CD4-positive, alpha-beta memory T cell (primary cell): Measurements from ENCODE around the gene SCFD2. TPM values are rescaled to one million over a fixed set of nuclear protein-coding genes. Genes with fewer than 3 reads are reported as not detected.

ENCODE experiments used
- CTCF ChIA-PET: fragments of 350-600 bp; sonication (Branson Sonifier 250); formaldehyde crosslinking; loops from one replicate; lab custom pipeline; 2021; ENCODE audit warnings: inconsistent platforms; ENCODE audit not compliant: partially characterized antibody; lab: Charles Lee
- POLR2A ChIA-PET: fragments of 350-600 bp; sonication (Branson Sonifier 250); formaldehyde crosslinking; loops from one replicate; lab custom pipeline; 2021; ENCODE audit not compliant: partially characterized antibody; lab: Charles Lee
- DNase-seq, 5 donors: peaks; one replicate each; pipeline versions ENCODE4 v3.0.0 to v3.0.0-alpha.2; 2020 to 2022; ENCODE audit warnings: mixed read lengths in 1 of 5
- H3K27ac ChIP-seq: one replicate; pipeline ENCODE4 v1.7.0; 2013; ENCODE audit warnings: low read depth, low read length
- H3K27me3 ChIP-seq: 2 replicates; pipeline ENCODE4 v1.7.0; 2013; ENCODE audit warnings: mild to moderate bottlenecking, low read length, moderate library complexity; ENCODE audit not compliant: insufficient read depth
- H3K36me3 ChIP-seq: 2 replicates; pipeline ENCODE4 v1.7.0; 2013; ENCODE audit warnings: mild to moderate bottlenecking, low read length, moderate library complexity; ENCODE audit not compliant: insufficient read depth
- H3K4me1 ChIP-seq: 2 replicates; pipeline ENCODE4 v1.7.0; 2013; ENCODE audit warnings: mild to moderate bottlenecking, low read length, moderate library complexity; ENCODE audit not compliant: insufficient read depth
- H3K4me3 ChIP-seq, 2 donors: one replicate each; pipeline ENCODE4 v1.7.0; 2013; ENCODE audit warnings: low read length in 2 of 2, mild to moderate bottlenecking in 1 of 2
- H3K9me3 ChIP-seq, 2 donors: one replicate each; pipeline ENCODE4 v1.7.0; 2013; ENCODE audit warnings: low read length in 2 of 2, control low read depth in 1 of 2; ENCODE audit not compliant: control insufficient read depth in 1 of 2
- H3K27ac Mint-ChIP-seq, 7 donors: one replicate each; pipeline ENCODE4 v1.8.0; 2020 to 2021; ENCODE audit warnings: mixed read lengths in 7 of 7, mild to moderate bottlenecking in 6 of 7, inconsistent platforms in 3 of 7, moderate library complexity in 3 of 7
- H3K27me3 Mint-ChIP-seq, 2 donors: one replicate each; pipeline ENCODE4 v1.8.0; 2020 to 2021; ENCODE audit warnings: mixed read lengths in 2 of 2
- H3K36me3 Mint-ChIP-seq, 2 donors: one replicate each; pipeline ENCODE4 v1.8.0; 2020 to 2021; ENCODE audit warnings: mixed read lengths in 2 of 2, inconsistent platforms in 1 of 2, mild to moderate bottlenecking in 1 of 2
- H3K4me1 Mint-ChIP-seq, 4 donors: one replicate each; pipeline ENCODE4 v1.8.0; 2020 to 2021; ENCODE audit warnings: mixed read lengths in 4 of 4, mild to moderate bottlenecking in 1 of 4
- H3K4me3 Mint-ChIP-seq, 8 donors: one replicate each; pipeline ENCODE4 v1.8.0; 2020 to 2021; ENCODE audit warnings: mixed read lengths in 8 of 8, mild to moderate bottlenecking in 7 of 8, moderate library complexity in 6 of 8, inconsistent platforms in 3 of 8
- H3K9me3 Mint-ChIP-seq, 8 donors: one replicate each; pipeline ENCODE4 v1.8.0; 2020 to 2021; ENCODE audit warnings: mixed read lengths in 8 of 8, mild to moderate bottlenecking in 5 of 8, inconsistent platforms in 3 of 8, moderate library complexity in 1 of 8
- intact Hi-C: fragments of 100-400 bp; cut with micrococcal nuclease; formaldehyde crosslinking; loops from one replicate; pipeline ENCODE4 v1.15.1; 2023
- polyA plus RNA-seq, 2 donors: library from polyadenylated mRNA; unstranded; fragments of 300-500 nt; fragmentation: Illumina TruSeq; gene quantifications; one replicate each; pipeline ENCODE4 v1.2.3, GENCODE V29; 2021
- total RNA-seq, 2 experiments: library from RNA; stranded (reverse); gene quantifications; one replicate each; pipeline ENCODE4 v1.2.3, GENCODE V29; 2021

SCFD2 gene
- total and polyA plus RNA-seq, 4 experiments from 2014 or later, result 12.4 to 21.2 (median 13.5) TPM

DNA sequence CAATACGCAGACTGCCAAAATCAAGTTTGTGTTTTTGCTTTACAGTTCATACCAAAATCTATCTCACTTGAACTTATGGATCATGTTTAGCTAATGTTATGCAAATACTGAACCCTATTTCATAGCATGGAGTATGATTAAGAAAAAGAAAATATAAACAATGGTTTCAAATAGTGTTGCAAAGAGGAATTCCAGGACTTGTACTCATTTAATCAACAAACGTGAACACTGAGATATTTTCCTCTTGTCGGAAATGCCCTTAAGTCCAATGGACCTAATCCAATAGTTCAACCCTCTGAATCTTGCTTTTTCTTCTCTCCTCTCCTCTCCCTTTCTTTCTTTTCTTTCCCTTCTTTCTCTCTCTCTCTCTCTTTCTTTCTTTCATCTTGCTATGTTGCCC lies 473.0 kb downstream of the SCFD2 start:
- peak overlapping the region in 1 of 7 donors; percentile 50 for H3K27ac Mint-ChIP-seq
- Histone ChIP-seq H3K4me3 (no peak overlapping the region), H3K4me1 (no peaks in the 10 kb centered on the region), H3K27ac (no peak overlapping the region), H3K27me3 (no peaks in the 10 kb centered on the region), H3K9me3 (no peaks in the 10 kb centered on the region), H3K36me3 (no peaks in the 10 kb centered on the region)
- H3K36me3 Mint-ChIP-seq, result peaks cover 6 to 10% of the 10 kb centered on the region in 2 donors
- peaks cover 0 to 3% (median 0%) of the 10 kb centered on the region in 4 donors for H3K4me1 Mint-ChIP-seq
- H3K27me3 Mint-ChIP-seq, result no peaks in the 10 kb centered on the region
- POLR2A ChIA-PET, result no interaction called here
- peaks cover 0 to 4% (median 1%) of the 10 kb centered on the region in 8 donors for H3K9me3 Mint-ChIP-seq
- intact Hi-C loops, result no loop called here
- no peak for DNase-seq
- CTCF ChIA-PET, result interaction anchor here (3.0 kb wide), 1 partner anchor 19 kb away, joined by 12 read pairs; no protein-coding TSS in a partner anchor
- no peak overlapping the region for H3K4me3 Mint-ChIP-seq

DNA sequence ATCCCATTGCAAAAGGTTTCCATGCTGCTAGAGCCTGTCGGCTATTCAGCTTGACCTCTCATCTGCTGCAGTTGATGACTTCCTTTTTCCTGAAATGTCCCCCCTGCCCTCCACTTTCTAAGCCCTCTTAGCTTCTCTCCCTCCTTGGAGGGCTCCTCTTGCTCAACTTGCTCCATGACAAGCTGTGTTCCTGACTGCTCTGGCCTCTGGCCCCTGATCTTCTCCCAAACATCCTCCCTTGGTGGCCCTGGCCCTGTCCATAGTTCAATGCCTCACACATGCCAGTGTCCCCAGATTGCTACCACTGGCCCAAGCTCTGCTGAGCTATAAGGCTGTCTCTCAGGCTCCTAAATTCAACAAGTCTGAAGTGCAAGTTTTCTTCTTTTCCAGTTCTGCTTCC lies 474.1 kb downstream of the SCFD2 start:
- Histone ChIP-seq H3K36me3 (no peaks in the 10 kb centered on the region), H3K4me1 (no peaks in the 10 kb centered on the region), H3K27me3 (no peaks in the 10 kb centered on the region), H3K4me3 (no peak overlapping the region), H3K9me3 (no peaks in the 10 kb centered on the region), H3K27ac (no peak overlapping the region)
- DNase-seq, result no peak
- Mint-ChIP-seq H3K9me3 (peaks cover 0 to 3% (median 0%) of the 10 kb centered on the region in 8 donors), H3K27ac (no peak overlapping the region), H3K36me3 (peaks cover 9 to 16% of the 10 kb centered on the region in 2 donors), H3K4me3 (no peak overlapping the region), H3K27me3 (no peaks in the 10 kb centered on the region), H3K4me1 (peaks cover 0 to 3% (median 0%) of the 10 kb centered on the region in 4 donors)
- ChIA-PET CTCF (interaction anchor here (3.0 kb wide), 1 partner anchor 20 kb away, joined by 12 read pairs; no protein-coding TSS in a partner anchor), POLR2A (no interaction called here)
- intact Hi-C loops, result no loop called here

DNA sequence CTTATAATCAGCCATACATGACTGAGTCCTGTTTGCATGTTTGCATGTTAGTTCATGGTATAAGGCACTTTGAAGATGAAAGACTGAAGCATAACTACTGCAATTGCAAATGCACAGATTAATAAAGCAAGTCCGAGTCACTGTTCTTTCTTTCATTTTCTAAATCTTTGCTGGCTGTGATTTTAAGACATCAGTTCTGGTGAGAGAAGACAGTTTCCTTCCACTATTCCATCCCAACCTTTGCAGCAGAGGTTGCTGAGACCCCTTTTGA lies 475.4 kb downstream of the SCFD2 start:
- DNase-seq, result no peak
- ChIA-PET POLR2A (no interaction called here), CTCF (interaction anchor here (3.0 kb wide), 1 partner anchor 21 kb away, joined by 12 read pairs; no protein-coding TSS in a partner anchor)
- Histone ChIP-seq H3K4me1 (no peaks in the 10 kb centered on the region), H3K27me3 (no peaks in the 10 kb centered on the region), H3K9me3 (no peaks in the 10 kb centered on the region), H3K36me3 (no peaks in the 10 kb centered on the region), H3K4me3 (no peak overlapping the region), H3K27ac (no peak overlapping the region)
- H3K27me3 Mint-ChIP-seq, result no peaks in the 10 kb centered on the region
- H3K27ac Mint-ChIP-seq, result peak overlapping the region in 1 of 7 donors; percentile 14
- peaks cover 0 to 3% (median 0%) of the 10 kb centered on the region in 4 donors for H3K4me1 Mint-ChIP-seq
- no peak overlapping the region for H3K4me3 Mint-ChIP-seq
- intact Hi-C loops, result no loop called here
- H3K9me3 Mint-ChIP-seq, result peaks cover 0 to 3% (median 0%) of the 10 kb centered on the region in 8 donors
- H3K36me3 Mint-ChIP-seq, result peaks cover 10 to 27% of the 10 kb centered on the region in 2 donors

DNA sequence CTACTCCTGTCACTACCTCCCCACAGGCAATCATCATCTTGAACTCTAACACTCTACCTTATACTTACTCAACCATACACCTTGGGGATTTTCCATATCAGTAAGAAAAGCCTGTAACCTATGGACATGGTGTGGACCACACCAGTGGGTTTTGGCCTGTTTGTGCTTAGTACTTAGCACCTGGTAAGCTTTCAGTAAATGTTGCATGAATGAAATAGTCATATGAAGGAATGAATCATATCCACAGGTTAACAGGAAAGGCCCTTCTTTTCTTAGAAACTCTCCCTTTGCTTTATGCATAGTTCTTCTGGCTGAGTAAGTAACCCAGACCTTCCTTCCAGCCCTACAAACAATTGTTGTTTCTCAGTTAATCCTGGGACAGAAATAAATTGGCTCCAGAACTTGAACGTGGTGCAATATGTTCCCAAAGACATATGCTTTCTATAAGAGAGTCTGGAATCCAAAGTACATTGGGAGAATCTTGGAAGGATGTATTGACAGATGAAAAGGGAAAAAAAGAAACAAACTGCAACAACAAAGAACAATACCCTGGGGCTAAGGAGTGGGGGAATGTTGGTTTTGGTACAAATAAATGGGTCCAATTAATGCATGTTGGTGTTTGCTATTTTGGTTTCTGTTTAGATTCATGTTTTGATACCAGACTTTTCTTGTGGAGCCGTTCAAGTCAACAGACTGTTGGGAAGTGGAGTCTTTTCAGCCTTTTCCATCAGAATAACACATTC lies 475.9 kb downstream of the SCFD2 start:
- ChIA-PET CTCF (interaction anchor here (3.0 kb wide), 1 partner anchor 22 kb away, joined by 12 read pairs; no protein-coding TSS in a partner anchor), POLR2A (no interaction called here)
- H3K36me3 ChIP-seq, result no peaks in the 10 kb centered on the region
- no peak overlapping the region for H3K4me3 Mint-ChIP-seq
- H3K36me3 Mint-ChIP-seq, result peaks cover 11 to 32% of the 10 kb centered on the region in 2 donors
- H3K9me3 ChIP-seq, result no peaks in the 10 kb centered on the region
- peaks cover 0 to 3% (median 0%) of the 10 kb centered on the region in 4 donors for H3K4me1 Mint-ChIP-seq
- peaks cover 0 to 3% (median 0%) of the 10 kb centered on the region in 8 donors for H3K9me3 Mint-ChIP-seq
- no peaks in the 10 kb centered on the region for H3K27me3 ChIP-seq
- intact Hi-C loops, result no loop called here
- DNase-seq, result no peak
- H3K4me3 ChIP-seq, result no peak overlapping the region
- no peak overlapping the region for H3K27ac Mint-ChIP-seq
- H3K4me1 ChIP-seq, result no peaks in the 10 kb centered on the region
- H3K27ac ChIP-seq, result no peak overlapping the region
- H3K27me3 Mint-ChIP-seq, result no peaks in the 10 kb centered on the region

DNA sequence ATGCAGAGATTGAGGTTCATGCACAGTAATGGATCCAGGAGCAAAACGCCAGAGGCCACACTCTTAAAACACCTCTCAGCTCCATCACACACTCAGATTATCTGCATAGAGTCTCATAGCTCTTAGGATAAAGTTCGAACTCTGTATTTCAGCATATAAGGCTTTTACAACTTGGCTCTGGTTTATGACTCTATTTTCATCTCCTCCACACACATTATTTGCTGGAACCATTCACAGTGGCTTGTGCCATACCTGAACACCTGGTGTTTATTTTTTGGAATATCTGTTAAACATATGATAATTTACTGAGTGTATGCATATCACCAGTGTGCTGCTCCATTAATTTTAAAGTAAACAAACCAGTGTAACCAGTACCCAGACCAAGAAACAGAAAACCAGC lies 476.5 kb downstream of the SCFD2 start:
- H3K27me3 ChIP-seq, result no peaks in the 10 kb centered on the region
- POLR2A ChIA-PET, result no interaction called here
- intact Hi-C loops, result no loop called here
- H3K4me1 ChIP-seq, result no peaks in the 10 kb centered on the region
- DNase-seq, result no peak
- no peak overlapping the region for H3K27ac ChIP-seq
- Mint-ChIP-seq H3K9me3 (peaks cover 0 to 3% (median 0%) of the 10 kb centered on the region in 8 donors), H3K36me3 (peaks cover 13 to 38% of the 10 kb centered on the region in 2 donors), H3K4me1 (peaks cover 0 to 3% (median 0%) of the 10 kb centered on the region in 4 donors), H3K27me3 (no peaks in the 10 kb centered on the region), H3K4me3 (no peak overlapping the region), H3K27ac (no peak overlapping the region)
- H3K36me3 ChIP-seq, result no peaks in the 10 kb centered on the region
- no peak overlapping the region for H3K4me3 ChIP-seq
- CTCF ChIA-PET, result interaction anchor here (0.8 kb wide), 1 partner anchor 21 kb away, joined by 3 read pairs; no protein-coding TSS in a partner anchor
- no peaks in the 10 kb centered on the region for H3K9me3 ChIP-seq

DNA sequence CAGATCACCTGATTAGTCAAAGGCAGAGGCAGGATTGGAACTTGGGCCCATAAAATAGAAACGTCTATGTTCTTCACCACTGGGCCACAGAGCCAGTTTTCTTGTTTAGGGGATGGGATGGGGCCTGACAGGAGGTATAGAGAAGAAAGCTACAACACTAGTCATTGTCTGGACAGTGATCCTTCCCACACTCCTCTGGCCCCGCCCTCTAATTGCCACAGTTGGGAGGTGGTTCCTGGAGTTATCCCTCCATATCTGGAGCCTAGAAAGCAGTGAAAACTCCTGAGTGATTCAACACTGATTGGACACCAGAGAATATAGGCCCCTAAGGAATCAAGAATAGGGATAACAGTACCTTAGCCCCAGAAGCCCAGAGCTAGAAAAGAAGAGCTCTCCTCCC lies 480.9 kb downstream of the SCFD2 start:
- Histone ChIP-seq H3K27ac (no peak overlapping the region), H3K4me1 (no peaks in the 10 kb centered on the region), H3K9me3 (no peaks in the 10 kb centered on the region), H3K4me3 (no peak overlapping the region), H3K27me3 (no peaks in the 10 kb centered on the region), H3K36me3 (no peaks in the 10 kb centered on the region)
- peaks cover 22 to 63% of the 10 kb centered on the region in 2 donors for H3K36me3 Mint-ChIP-seq
- H3K4me3 Mint-ChIP-seq, result no peak overlapping the region
- ChIA-PET CTCF (interaction anchor here (1.9 kb wide), 1 partner anchor 27 kb away, joined by 5 read pairs; no protein-coding TSS in a partner anchor), POLR2A (no interaction called here)
- no peaks in the 10 kb centered on the region for H3K4me1 Mint-ChIP-seq
- H3K27ac Mint-ChIP-seq, result no peak overlapping the region
- H3K9me3 Mint-ChIP-seq, result peaks cover 0 to 3% (median 0%) of the 10 kb centered on the region in 8 donors
- H3K27me3 Mint-ChIP-seq, result no peaks in the 10 kb centered on the region
- intact Hi-C loops, result no loop called here
- DNase-seq, result no peak

DNA sequence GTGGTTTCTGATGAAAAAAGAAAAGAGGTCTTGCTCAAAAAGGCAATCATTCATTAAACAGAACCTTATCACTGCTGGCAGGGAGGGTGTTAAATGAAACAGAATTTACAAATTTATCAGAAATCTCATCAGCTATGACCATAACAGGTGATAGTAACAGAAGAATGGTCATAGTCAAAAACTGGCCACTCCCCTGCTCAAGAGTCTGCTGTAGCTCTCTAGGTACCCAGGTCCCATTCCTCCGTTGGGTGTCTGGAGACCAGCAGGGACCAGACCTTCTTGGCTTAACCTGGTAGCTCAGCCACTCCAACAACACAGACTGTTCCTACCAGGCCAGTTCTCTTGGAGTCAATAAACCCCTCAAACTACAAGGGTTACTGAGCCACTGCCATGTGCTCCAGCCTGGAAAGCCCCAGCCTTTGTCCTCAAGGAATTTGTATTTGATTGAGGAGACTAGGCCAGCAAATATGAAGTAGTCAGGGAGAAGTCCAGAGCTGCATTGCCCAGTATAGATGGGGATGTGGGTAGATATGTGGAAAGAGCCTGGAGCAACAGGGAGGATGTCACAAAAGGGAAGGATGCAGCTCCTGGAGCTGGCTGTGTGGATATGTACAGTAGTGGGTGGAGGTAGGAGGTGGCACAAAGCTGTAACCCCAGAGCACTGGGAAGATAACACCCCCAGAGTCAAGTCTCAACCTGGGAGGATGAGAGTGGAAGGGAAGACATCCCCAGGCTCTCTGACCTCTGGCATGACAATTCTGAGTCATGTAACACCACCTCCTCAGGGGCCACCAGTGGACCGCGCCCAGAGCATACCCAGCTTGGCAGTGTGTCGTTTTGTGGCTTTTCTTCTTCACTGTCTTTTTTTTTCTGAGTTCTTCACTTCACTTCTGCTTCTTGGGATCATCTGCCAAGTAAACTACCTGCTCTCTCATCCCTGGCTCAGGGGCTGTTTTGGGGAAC lies 481.9 kb downstream of the SCFD2 start:
- CTCF ChIA-PET, result interaction anchor here (1.2 to 1.9 kb wide), 2 partner anchors 28 kb away, joined by 5 read pairs; no protein-coding TSS in a partner anchor
- peaks cover 0 to 3% (median 0%) of the 10 kb centered on the region in 8 donors for H3K9me3 Mint-ChIP-seq
- intact Hi-C loops, result no loop called here
- no peaks in the 10 kb centered on the region for H3K27me3 Mint-ChIP-seq
- H3K36me3 ChIP-seq, result no peaks in the 10 kb centered on the region
- H3K9me3 ChIP-seq, result no peaks in the 10 kb centered on the region
- H3K36me3 Mint-ChIP-seq, result peaks cover 20 to 63% of the 10 kb centered on the region in 2 donors
- H3K27me3 ChIP-seq, result no peaks in the 10 kb centered on the region
- no peak overlapping the region for H3K4me3 Mint-ChIP-seq
- H3K4me1 Mint-ChIP-seq, result no peaks in the 10 kb centered on the region
- POLR2A ChIA-PET, result no interaction called here
- no peak overlapping the region for H3K4me3 ChIP-seq
- no peaks in the 10 kb centered on the region for H3K4me1 ChIP-seq
- DNase-seq, result no peak
- peak overlapping the region in 2 of 7 donors; percentile 7 to 9 for H3K27ac Mint-ChIP-seq
- no peak overlapping the region for H3K27ac ChIP-seq
